Motor neuron (in vitro differentiated cells): ENCODE measurements around the gene ZBTB1. TPM values are rescaled to one million over a fixed set of nuclear protein-coding genes. Genes with fewer than 3 reads are reported as not detected.
"Not testable (repeated sequence)": the region's sequence is repeated elsewhere in the genome, so short reads cannot be mapped to it uniquely, and the experiment has no call there.

ENCODE experiments used
- ATAC-seq, 8 experiments: fragments of 200-7000 bp; cut with Tn5 transposase; replicated peaks in 6 of 8; 2 replicates each; pipeline ENCODE4 v1.8.0; 2021; ENCODE audit warnings: mild to moderate bottlenecking in 8 of 8, moderate library complexity in 8 of 8
- H3K27ac ChIP-seq, 2 donors: fragments of 250-450 bp; sonication (Bioruptor Pico); 2 replicates each; pipeline ENCODE4 v1.9.0; 2021; ENCODE audit warnings: antibody characterized with exemption in 2 of 2, mild to moderate bottlenecking in 2 of 2, moderate library complexity in 1 of 2
- H3K4me1 ChIP-seq, 2 donors: fragments of 250-450 bp; sonication (Bioruptor Pico); replicated peaks in 1 of 2; 2 replicates each; pipeline ENCODE4 v1.6.1; 2021; ENCODE audit warnings: antibody characterized with exemption in 2 of 2, mild to moderate bottlenecking in 2 of 2, moderate library complexity in 1 of 2
- H3K4me3 ChIP-seq, 5 donors: fragments of 250-450 bp; sonication (Bioruptor Pico); 2 replicates each; pipeline ENCODE4 v1.9.0; 2021; ENCODE audit warnings: antibody characterized with exemption in 5 of 5, mild to moderate bottlenecking in 5 of 5, moderate library complexity in 4 of 5
- WGBS, 10 experiments: fragments of 450-650 bp; shearing (Covaris generic); methylation state at CpG; one replicate each; pipeline ENCODE4 v1.0.0; 2022; 5-methylcytosine and 5-hydroxymethylcytosine counted together
- in situ Hi-C, 9 experiments: fragments of 400-800 bp; cut with MboI; loops; one replicate each; pipeline ENCODE4 v1.15.0; 2021; ENCODE audit warnings: low sequenced_read_pairs in 9 of 9, low pct_unique_long_range_greater_than_20kb in 2 of 9; ENCODE audit not compliant: unreplicated experiment in 9 of 9
- total RNA-seq, 8 experiments: library from RNA; unstranded; fragments of 300-600 nt; gene quantifications; 2 replicates each; pipeline versions ENCODE4 v1.2.3 to v1.2.4, GENCODE V29; 2022

Gene ZBTB1
- total RNA-seq, 8 experiments from 2014 or later: 17.0 to 44.7 (median 24.4) TPM

DNA sequence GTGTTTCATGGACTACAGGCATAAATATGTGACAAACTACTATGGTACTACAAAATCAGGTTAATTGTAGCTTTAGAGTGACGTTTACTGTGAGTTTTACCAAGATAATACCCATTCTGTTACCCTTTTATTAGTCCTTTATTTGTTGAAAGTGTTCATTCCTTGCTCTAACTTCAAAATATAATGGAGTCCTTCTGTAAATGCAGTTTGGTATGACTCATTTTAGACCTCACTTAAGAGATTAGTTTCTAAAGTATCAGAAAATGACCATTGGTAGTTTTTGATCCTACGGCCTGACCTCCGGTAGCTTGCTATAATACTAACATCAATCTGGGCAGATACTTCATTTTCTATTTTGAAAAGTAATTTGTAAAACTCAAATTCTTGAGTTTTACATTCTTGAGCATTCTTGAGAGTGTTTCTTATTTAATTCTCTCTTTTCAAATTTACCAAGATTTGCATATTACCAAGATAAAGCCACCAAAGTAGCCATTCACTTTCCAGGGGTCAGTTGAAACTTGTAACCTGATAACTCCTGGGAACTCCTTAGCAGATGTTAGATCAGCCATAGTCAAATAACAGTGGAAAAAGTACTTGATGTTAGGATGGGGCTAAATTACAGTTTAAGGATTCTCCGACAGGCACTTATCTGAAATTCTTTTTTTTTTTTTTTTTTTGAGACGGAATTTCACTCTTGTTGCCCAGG is 40.2 kb downstream of the ZBTB1 start:
- ATAC-seq: no peak
- WGBS, 10 experiments: 38 to 100% (median 71%) methylated on average over 2 to 5 of the region's 5 CpGs
- in situ Hi-C loops: loop anchor here in 3 of 9 experiments (10.0 to 25.0 kb wide), 3 partner anchors 90 to 343 kb away; partner anchors contain the start of gene SPTB (in 1 of the 3)
- Histone ChIP-seq H3K27ac (no peak overlapping the region), H3K4me3 (no peak overlapping the region), H3K4me1 (peaks cover 0 to 4% of the 10 kb centered on the region in 2 donors)

DNA sequence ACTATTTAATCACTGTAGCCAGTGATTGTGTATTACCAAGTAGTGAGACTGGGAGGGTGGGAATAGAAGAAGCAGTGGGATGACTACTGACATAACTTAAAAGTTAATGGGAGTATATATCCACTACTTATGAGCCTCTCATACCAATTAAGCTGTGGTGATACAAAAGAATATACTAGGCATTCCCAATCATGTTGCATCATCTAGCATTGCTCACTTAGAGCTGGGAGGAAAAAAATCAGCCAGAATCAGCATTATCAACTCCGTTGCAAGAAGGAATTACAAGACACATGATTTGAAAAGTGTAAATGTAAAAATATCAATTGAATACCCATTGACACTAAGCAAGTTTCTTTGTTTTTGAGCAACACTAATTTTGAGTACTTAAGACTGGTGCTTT is 44.4 kb downstream of the ZBTB1 start:
- no peak for ATAC-seq
- 22 to 100% (median 80%) methylated on average over 1 of the region's 1 CpG; no CpG with 5 or more reads in 3 of the 10 experiments for WGBS, 10 experiments
- no peak overlapping the region for H3K27ac ChIP-seq
- H3K4me3 ChIP-seq: no peak overlapping the region
- in situ Hi-C loops: loop anchor here in 3 of 9 experiments (10.0 to 25.0 kb wide), 3 partner anchors 86 to 338 kb away; partner anchors contain the start of gene SPTB (in 1 of the 3)
- peaks cover 0 to 4% of the 10 kb centered on the region in 2 donors for H3K4me1 ChIP-seq

GRCh38 chr14:64549791-64550620 is 45.4 kb downstream of the ZBTB1 start, which contains the start of gene PPP1R36:
TSS of gene PPP1R36 (plus strand) at chr14:64549961. CDS start at chr14:64549998, 37 bp downstream.
- WGBS, 10 experiments: 0 to 79% (median 14%) methylated on average over 2 to 25 of the region's 54 CpGs; no CpG with 5 or more reads in 1 of the 10 experiments
- Histone ChIP-seq H3K4me1 (peaks cover 0 to 4% of the 10 kb centered on the region in 2 donors), H3K27ac (no peak within 1 kb of the TSS), H3K4me3 (peak within 1 kb of the TSS; percentile 22 to 28 (median 25))
- in situ Hi-C loops: loop anchor here in 3 of 9 experiments (10.0 to 25.0 kb wide), 3 partner anchors 85 to 337 kb away; partner anchors contain the start of gene SPTB (in 1 of the 3)
- peak; percentile 90 to 98 (median 93) for ATAC-seq

DNA sequence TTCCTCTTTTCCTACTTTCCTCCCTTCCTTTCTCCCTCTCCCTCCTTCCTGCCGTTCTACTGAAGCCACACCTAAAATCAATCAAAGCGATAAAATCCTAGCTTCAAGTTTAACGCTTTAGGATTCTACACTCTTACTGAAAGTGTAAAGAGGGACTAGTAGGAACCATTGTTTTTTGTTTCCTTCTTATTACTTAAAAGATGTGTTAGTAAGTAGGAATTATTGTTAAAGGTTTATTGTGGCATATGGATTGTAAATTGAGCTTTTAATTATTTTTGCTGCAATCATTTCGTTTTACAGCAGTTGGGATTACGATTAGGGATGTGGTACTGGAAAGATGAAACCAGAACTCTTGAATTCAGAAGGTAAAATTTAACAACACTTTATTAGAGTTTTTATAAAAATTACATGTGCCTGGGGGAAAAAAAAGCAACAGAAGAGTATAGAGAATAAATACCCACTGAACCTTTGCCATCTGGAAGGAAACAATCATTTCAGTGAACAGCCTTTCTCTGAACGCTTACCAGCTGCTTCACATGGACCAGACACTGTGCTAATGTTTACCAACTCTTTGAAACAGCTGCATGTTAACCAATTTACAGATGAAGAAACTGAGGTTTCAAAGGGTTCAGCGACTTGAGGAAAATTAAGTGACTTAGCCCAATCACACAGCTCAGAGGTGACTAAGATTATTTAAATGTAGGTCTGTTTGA is 46.2 kb downstream of the ZBTB1 start:
- WGBS, 10 experiments: 23 to 82% (median 57%) methylated on average over 2 to 7 of the region's 7 CpGs
- Histone ChIP-seq H3K4me3 (no peak overlapping the region), H3K4me1 (peaks cover 0 to 4% of the 10 kb centered on the region in 2 donors), H3K27ac (no peak overlapping the region)
- in situ Hi-C loops: no loop called here
- no peak for ATAC-seq

GRCh38 chr14:64554556-64554955 is 50.0 kb downstream of the ZBTB1 start:
- Histone ChIP-seq H3K4me1 (peaks cover 0 to under 1% of the 10 kb centered on the region in 2 donors), H3K27ac (no peak overlapping the region), H3K4me3 (no peak overlapping the region)
- in situ Hi-C loops: no loop called here
- no peak for ATAC-seq
- WGBS, 10 experiments: 47 to 87% (median 70%) methylated on average over 1 to 4 of the region's 4 CpGs; no CpG with 5 or more reads in 4 of the 10 experiments

DNA sequence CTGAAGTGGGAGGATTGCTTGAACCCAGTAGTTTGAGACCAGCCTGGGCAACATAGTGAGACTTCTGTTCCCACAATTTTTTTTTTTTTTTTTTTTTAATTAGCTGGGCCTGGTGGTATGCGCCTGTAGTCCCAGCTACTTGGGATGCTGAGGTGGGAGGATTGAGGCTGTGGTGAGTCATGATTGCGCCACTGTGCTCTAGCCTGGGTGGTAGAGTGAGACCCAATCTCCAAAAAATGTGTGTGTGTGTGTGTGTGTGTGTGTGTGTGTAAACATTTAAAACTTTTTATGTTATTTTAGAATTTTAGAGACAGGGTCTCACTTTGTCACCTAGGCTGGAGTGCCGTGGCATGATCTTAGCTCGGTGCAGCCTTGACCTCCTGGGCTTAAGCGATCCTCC is 52.0 kb downstream of the ZBTB1 start:
- in situ Hi-C loops: no loop called here
- no peak overlapping the region for H3K4me3 ChIP-seq
- WGBS, 10 experiments: 96 to 100% (median 100%) methylated on average over 1 to 4 of the region's 5 CpGs; no CpG with 5 or more reads in 4 of the 10 experiments
- no peak overlapping the region for H3K27ac ChIP-seq
- no peaks in the 10 kb centered on the region for H3K4me1 ChIP-seq
- ATAC-seq: peak in 2 of 8 experiments; percentile 33 to 44

DNA sequence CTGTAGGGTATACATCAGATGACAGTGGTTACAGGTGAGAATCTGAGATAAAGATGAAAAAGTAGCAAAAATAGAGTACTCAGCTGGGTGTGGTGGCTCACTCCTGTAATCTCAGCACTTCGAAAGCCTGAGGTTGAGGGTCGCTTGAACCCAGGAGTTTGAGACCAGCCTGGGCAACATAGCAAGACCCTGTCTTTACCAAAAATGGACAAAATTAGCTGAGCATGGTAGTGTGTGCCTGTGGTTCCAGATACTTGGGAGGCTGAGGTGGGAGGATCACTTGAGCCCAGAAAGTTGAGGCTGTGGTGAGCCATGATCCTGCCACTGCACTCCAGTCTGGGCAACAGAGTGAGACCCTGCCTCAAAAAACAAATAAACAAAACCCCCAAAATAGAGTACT is 53.6 kb downstream of the ZBTB1 start:
- 60 to 100% (median 92%) methylated on average over 1 to 2 of the region's 2 CpGs; no CpG with 5 or more reads in 2 of the 10 experiments for WGBS, 10 experiments
- ATAC-seq, H3K27ac ChIP-seq, in situ Hi-C loops, H3K4me1 ChIP-seq, H3K4me3 ChIP-seq: not testable (repeated sequence)

DNA sequence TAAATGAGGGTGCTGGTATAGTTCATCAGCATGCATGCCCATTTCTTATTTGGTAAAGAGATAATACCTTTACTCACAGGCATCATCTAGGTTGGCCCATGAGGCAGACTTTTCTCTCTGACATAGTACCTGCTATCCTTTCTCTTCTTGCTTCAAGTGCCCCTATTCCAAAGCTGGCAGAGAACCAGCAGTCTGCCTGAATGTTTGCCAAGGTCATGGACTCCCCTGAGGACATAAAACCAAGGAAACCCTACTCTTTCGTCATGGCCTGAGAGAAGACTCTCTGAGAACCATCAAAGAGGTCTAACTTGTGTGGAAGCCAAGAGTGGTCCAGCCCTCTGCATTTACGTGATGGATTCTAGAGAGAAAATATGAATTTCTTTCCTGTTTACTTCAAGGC is 57.1 kb downstream of the ZBTB1 start:
- WGBS, 10 experiments: 85 to 100% (median 88%) methylated on average over 1 to 2 of the region's 2 CpGs; no CpG with 5 or more reads in 5 of the 10 experiments
- Histone ChIP-seq H3K4me1 (peaks cover 0 to 3% of the 10 kb centered on the region in 2 donors), H3K4me3 (no peak overlapping the region), H3K27ac (no peak overlapping the region)
- in situ Hi-C loops: no loop called here
- no peak for ATAC-seq

DNA sequence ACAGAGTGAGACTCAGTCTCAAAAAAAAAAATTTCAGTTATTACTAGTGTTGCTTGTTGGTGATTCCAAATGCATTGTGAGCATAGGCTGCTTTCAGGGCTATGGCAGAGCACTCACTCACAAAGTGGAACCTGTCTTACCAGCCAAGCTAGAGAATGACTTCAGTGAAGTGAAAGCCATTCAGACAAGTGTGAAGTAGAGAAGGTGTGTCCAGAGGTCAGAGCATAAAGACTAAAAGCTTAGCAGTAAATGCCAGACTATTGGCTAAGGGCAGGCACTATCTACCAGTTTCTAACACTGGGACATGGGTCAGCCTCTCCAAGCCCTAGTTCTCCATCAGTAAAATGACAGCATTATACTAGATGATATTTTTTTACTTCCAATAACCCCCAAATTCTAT is 57.9 kb downstream of the ZBTB1 start:
- in situ Hi-C loops: no loop called here
- ATAC-seq: no peak
- no peak overlapping the region for H3K27ac ChIP-seq
- H3K4me1 ChIP-seq: peaks cover 0 to 7% of the 10 kb centered on the region in 2 donors
- H3K4me3 ChIP-seq: no peak overlapping the region

DNA sequence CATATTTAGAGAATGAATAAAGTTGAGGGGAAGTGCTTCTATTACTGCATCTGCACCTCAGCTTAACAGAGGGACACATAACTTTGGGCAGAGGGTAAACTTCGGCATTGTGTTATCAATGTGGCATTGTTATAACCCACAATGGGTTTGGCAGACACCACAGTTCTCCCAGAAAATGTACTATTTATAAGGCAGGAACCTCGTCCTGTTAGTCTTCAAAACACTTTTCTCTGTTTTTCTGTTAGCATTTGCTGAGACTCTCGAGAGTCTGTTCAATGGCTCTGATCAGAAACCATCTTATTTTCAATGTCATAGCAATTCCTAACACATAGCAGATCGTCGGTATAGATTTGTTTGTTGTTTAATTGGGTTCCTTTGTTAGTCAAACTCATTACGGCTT is 59.1 kb downstream of the ZBTB1 start:
- Histone ChIP-seq H3K27ac (no peak overlapping the region), H3K4me3 (no peak overlapping the region)
- 67 to 100% (median 83%) methylated on average over 1 to 6 of the region's 6 CpGs; no CpG with 5 or more reads in 2 of the 10 experiments for WGBS, 10 experiments

GRCh38 chr14:64566651-64567122 is 62.1 kb downstream of the ZBTB1 start:
- Histone ChIP-seq H3K27ac (no peak overlapping the region), H3K4me1 (peaks cover 4 to 11% of the 10 kb centered on the region in 2 donors), H3K4me3 (no peak overlapping the region)
- in situ Hi-C loops: no loop called here
- WGBS, 10 experiments: 0 to 80% (median 35%) methylated on average over 1 to 2 of the region's 5 CpGs; no CpG with 5 or more reads in 6 of the 10 experiments
- peak in 4 of 8 experiments; percentile 18 to 69 (median 23) for ATAC-seq

More for the DNA sequence above, 59.1 kb downstream of the ZBTB1 start:
- no peak for ATAC-seq
- peaks cover 1 to 7% of the 10 kb centered on the region in 2 donors for H3K4me1 ChIP-seq
- in situ Hi-C loops: no loop called here

- Histone ChIP-seq H3K4me3 (no peak overlapping the region), H3K27ac (no peak overlapping the region), H3K4me1 (peaks cover 13 to 21% of the 10 kb centered on the region in 2 donors)
- WGBS, 10 experiments: 24 to 78% (median 51%) methylated on average over 1 to 3 of the region's 3 CpGs; no CpG with 5 or more reads in 2 of the 10 experiments
- in situ Hi-C loops: no loop called here
- ATAC-seq: peak in 7 of 8 experiments; percentile 44 to 77 (median 70)
Measured at GRCh38 chr14:64569138-64569631, 64.6 kb downstream of the ZBTB1 start.
